Tibial artery (tissue), 4 donors: ENCODE measurements around the gene VPS13D.
A peak's percentile ranks its signal among the peaks of the same experiment; 100 is the strongest.

Source experiments
- DNase-seq, 2 donors: peaks; one replicate each; pipeline ENCODE4 v3.0.0-alpha.2; 2019
- H3K27ac ChIP-seq, 2 donors: fragments of 200-600 bp; sonication (generic) in 1 of 2; 1 replicate in 1 of 2; 2 replicates in 1 of 2; pipeline ENCODE4 v1.5.1; 2018 to 2019; ENCODE audit warnings: mild to moderate bottlenecking in 1 of 2
- H3K27me3 ChIP-seq, 2 donors: fragments of 200-600 bp; sonication (generic) in 1 of 2; one replicate each; pipeline versions ENCODE4 v1.5.1 to v1.6.0; 2016 to 2019
- H3K36me3 ChIP-seq, 3 donors: fragments of 200-600 bp; sonication (generic) in 2 of 3; one replicate each; pipeline ENCODE4 v1.5.1; 2016 to 2019; ENCODE audit warnings: mild to moderate bottlenecking in 2 of 3
- H3K4me1 ChIP-seq, 4 donors: fragments of 200-600 bp; sonication (generic) in 2 of 4; 1 replicate in 3 of 4; 2 replicates in 1 of 4; pipeline ENCODE4 v1.5.1; 2016 to 2019
- H3K4me3 ChIP-seq, 2 donors: fragments of 200-600 bp; sonication (generic) in 1 of 2; 1 replicate in 1 of 2; 2 replicates in 1 of 2; pipeline ENCODE4 v1.5.1; 2018 to 2019; ENCODE audit warnings: mild to moderate bottlenecking in 2 of 2
- H3K9me3 ChIP-seq, 3 donors: fragments of 200-600 bp; sonication (generic) in 1 of 3; one replicate each; pipeline ENCODE4 v1.5.1; 2016 to 2019
- intact Hi-C: fragments of 100-400 bp; cut with DNase I; formaldehyde crosslinking; loops from one replicate; pipeline ENCODE4 v1.15.0; 2023; ENCODE audit warnings: low total_unique reads
- TF ChIP-seq, protein P1 (sequence below), 2 experiments: fragments of 200-600 bp in 1 of 2; fragments of 450-650 bp in 1 of 2; IDR thresholded peaks; one replicate each; pipeline ENCODE4 v1.5.1; 2017 to 2019; ENCODE audit warnings: antibody characterized with exemption in 2 of 2, mild to moderate bottlenecking in 1 of 2, moderate library complexity in 1 of 2

VPS13D gene

DNA sequence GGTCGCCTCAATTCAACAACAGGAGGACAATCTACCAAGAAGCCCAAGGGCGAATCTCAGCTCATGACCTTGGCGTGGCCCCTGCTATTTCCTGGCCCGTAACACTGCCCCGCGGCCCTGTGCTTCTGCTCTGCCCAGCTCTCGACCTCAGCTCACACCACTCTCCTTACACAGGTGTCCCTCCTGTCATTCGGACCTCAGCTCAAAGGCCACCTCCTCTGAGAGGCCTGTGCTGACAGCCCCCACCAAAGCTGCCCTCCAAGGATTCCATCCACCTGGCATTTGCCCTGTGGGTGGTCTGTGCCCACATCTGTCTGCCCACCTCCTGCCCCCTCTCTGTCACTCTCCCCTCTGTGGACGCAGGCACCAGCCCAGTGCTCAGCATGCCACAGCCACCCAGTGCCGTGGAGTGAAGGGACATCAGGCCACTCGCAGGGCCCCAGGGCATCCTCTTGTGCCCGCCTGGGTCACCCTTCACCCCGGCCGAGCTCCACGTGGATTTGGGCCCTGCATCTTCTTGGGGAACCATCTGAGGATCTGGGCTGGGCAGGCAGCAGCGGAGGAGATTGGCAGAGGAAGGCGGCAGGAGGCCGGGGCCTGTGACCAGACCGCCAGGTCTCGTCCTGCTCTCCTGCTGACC lies 317.9 kb downstream of the VPS13D start:
- H3K27ac ChIP-seq = peak overlapping the region; percentile 83 to 84
- TF ChIP-seq, protein P1, sequence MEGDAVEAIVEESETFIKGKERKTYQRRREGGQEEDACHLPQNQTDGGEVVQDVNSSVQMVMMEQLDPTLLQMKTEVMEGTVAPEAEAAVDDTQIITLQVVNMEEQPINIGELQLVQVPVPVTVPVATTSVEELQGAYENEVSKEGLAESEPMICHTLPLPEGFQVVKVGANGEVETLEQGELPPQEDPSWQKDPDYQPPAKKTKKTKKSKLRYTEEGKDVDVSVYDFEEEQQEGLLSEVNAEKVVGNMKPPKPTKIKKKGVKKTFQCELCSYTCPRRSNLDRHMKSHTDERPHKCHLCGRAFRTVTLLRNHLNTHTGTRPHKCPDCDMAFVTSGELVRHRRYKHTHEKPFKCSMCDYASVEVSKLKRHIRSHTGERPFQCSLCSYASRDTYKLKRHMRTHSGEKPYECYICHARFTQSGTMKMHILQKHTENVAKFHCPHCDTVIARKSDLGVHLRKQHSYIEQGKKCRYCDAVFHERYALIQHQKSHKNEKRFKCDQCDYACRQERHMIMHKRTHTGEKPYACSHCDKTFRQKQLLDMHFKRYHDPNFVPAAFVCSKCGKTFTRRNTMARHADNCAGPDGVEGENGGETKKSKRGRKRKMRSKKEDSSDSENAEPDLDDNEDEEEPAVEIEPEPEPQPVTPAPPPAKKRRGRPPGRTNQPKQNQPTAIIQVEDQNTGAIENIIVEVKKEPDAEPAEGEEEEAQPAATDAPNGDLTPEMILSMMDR (IDR thresholded peaks at IDR 0.05) = no peak
- H3K9me3 ChIP-seq = no peaks in the 10 kb centered on the region
- no peaks in the 10 kb centered on the region for H3K36me3 ChIP-seq
- H3K27me3 ChIP-seq = no peaks in the 10 kb centered on the region
- intact Hi-C loops = no loop called here
- H3K4me3 ChIP-seq = no peak overlapping the region
- DNase-seq = peak in 1 of 2 donors; percentile 66
- H3K4me1 ChIP-seq = peaks cover 0 to 58% (median 31%) of the 10 kb centered on the region in 4 donors

DNA sequence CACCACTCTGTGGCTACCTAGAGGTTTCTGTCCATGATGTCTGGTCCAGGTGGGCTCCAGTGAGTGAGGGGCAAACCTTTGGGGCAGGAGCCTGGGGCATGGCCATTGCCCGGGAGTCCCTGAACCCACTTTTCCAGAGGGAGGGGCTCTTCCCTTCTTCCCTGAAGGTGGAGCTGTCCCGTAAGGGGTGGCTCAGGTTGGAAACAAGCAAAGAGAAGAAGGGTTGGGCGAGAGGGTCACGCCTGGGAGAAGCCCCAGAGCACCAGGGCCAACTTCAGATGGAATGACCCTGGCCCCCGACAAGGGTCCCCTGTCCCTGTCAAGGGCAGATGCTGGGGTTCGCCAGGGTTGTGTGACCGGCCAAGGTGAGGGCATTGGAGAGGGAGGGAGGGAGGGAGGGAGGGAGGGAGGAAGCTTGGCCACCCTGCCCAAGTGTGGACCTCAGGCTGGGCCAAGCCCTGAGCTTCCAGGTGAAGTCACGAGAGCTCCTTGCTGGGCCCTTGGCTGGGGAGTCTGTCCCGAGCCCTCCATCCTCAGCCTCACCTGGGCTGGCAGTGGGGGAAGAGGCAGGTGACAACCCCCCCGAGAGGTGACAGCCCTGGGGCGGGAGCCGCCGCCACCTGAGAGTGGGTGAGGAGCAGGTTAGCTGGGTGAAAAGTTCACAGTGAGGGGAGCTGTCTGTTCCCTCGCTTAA lies 318.6 kb downstream of the VPS13D start:
- DNase-seq = peak; percentile 21 to 67
- Histone ChIP-seq H3K4me1 (peaks cover 0 to 61% (median 38%) of the 10 kb centered on the region in 4 donors), H3K27ac (peak overlapping the region; percentile 83 to 84), H3K4me3 (no peak overlapping the region), H3K27me3 (no peaks in the 10 kb centered on the region), H3K9me3 (no peaks in the 10 kb centered on the region), H3K36me3 (no peaks in the 10 kb centered on the region)
- TF ChIP-seq, protein P1 (IDR thresholded peaks at IDR 0.05) = no peak
- intact Hi-C loops = no loop called here

DNA sequence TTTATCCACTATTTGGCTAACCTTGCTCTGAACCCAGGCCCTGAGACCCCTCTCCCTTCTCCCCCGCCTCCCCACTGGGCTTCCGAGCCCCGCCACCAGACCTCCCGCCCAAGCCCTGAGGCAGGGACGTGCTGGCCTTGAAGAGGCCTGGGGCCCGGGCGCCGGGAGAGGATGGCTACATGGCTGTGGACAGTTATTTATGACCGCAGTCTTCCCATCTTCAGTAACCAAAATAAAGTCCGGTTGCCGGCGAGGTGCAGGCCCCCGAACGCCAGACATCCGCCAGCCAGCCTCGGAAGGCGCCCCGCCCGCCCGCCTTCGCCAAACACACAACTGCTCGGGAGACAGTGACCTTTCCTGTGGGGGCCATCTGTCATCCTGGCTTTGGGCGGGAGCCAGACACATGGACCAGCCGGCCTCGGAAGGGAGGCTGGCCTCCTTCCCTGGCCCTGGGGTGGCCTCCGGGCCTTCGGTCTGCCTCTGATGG lies 319.2 kb downstream of the VPS13D start:
- Histone ChIP-seq H3K4me3 (no peak overlapping the region), H3K27me3 (no peaks in the 10 kb centered on the region), H3K9me3 (no peaks in the 10 kb centered on the region), H3K4me1 (peaks cover 0 to 67% (median 44%) of the 10 kb centered on the region in 4 donors), H3K27ac (peak overlapping the region; percentile 83 to 84), H3K36me3 (no peaks in the 10 kb centered on the region)
- peak; percentile 52 to 80 for DNase-seq
- intact Hi-C loops = no loop called here
- TF ChIP-seq, protein P1 (IDR thresholded peaks at IDR 0.05) = no peak

DNA sequence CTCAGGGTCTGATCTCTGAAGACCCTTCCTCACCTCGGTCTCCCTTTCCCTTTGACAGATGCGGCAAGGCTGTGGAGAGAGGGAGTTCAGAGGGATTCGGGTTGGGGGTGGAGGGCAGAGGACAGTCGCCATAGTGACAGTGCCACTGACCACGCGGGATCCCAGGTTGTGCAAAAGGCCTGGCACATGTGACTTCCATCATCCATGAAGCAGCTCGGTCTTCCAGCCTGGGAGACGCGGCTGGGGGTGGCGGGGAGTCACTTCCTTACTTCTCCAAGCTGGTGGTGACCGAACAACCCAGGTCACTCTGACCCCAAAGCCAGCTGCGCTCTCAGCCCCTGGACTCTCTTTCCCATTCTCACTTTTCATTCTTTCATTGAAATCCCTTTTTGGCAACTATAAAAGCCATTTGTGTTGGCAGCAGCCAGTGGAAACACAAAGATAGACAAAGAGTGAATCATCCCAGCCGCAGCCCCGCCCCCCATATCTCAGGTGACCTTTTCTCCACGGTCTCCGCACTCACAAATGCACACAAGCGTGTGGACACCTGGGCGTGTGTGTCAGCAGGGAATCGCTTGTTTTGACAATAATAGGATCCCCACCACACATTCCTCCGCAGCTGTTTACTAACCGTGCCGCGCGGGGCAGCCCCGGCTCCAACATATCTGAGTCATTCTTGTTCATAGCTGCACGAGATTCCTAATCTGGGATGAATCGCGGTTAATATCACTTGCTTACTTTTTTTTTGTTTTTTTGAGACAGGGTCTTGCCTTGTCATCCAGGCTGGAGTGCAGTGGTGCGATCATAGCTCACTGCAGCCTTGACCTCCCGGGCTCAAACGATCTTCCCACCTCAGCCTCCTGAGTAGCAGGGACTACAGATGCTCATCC lies 319.9 kb downstream of the VPS13D start:
- TF ChIP-seq, protein P1 (IDR thresholded peaks at IDR 0.05) = no peak
- Histone ChIP-seq H3K27ac (peak overlapping the region; percentile 83 to 84), H3K9me3 (no peaks in the 10 kb centered on the region), H3K36me3 (no peaks in the 10 kb centered on the region), H3K4me1 (peaks cover 0 to 74% (median 47%) of the 10 kb centered on the region in 4 donors), H3K4me3 (no peak overlapping the region), H3K27me3 (no peaks in the 10 kb centered on the region)
- intact Hi-C loops = no loop called here
- DNase-seq = peak; percentile 91 to 92

DNA sequence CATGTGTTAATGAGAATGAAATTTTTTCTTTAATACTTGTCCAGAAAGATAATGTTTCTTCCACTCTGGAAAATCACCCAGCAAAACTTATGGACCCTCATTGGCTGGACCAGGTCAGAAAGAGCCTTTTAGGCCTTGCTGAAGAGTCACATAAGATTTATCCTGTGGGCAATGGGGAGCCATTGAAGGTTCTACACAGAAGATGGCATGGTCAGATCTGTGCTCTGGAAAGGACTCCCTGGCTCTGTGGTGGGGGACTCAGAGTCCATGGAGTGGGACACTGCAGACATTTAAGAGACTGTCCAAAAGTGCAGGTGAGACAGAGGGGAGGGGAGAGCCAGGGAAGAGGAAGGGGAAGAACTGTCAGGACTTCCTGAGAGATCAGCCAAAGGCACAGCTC lies 321.8 kb downstream of the VPS13D start:
- intact Hi-C loops = no loop called here

More for the DNA sequence above, 321.8 kb downstream of the VPS13D start:
- Histone ChIP-seq H3K27ac (peak overlapping the region; percentile 74 to 84), H3K27me3 (no peaks in the 10 kb centered on the region), H3K36me3 (no peaks in the 10 kb centered on the region), H3K4me1 (peaks cover 0 to 90% (median 56%) of the 10 kb centered on the region in 4 donors), H3K4me3 (no peak overlapping the region), H3K9me3 (no peaks in the 10 kb centered on the region)
- DNase-seq = peak in 1 of 2 donors; percentile 50
- TF ChIP-seq, protein P1 (IDR thresholded peaks at IDR 0.05) = no peak
